ENCODE results near the gene CRYBG1.

DNA sequence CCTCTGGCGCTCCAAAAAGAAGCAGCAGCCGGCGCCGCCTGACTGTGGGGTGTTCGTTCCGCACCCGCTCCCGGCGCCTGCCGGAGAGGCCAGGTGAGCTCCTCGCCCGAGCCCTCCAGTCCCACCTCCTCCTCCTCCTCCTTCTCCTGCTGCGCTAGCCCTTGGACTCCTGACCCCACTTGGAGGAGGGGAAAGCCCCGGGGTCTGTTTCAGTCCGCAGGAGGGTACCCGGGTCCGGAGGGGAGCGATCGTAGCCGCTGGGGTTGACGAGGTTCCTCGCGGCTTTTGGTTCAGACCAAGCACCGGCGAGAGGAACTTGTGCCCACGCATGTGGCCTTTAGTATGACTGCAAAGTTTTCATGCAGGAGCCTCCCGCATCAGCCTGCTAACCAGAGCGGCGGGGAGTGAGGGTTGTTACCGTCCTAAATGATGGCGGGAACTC lies 493 bp downstream of the CRYBG1 start:
- TF ChIP-seq CTCF (IDR thresholded peaks at IDR 0.05) (no peak), EZH2 (IDR thresholded peaks at IDR 0.05; ENCODE audit: borderline replicate concordance, insufficient read depth, low read depth, low read length, poor library complexity, severe bottlenecking) (no peak)

Measured in B cell (primary cell).